ENCODE results near the gene CADPS2. TPM values are rescaled to one million over a fixed set of nuclear protein-coding genes. Genes with fewer than 3 reads are reported as not detected.
"Not testable (repeated sequence)": the region's sequence is repeated elsewhere in the genome, so short reads cannot be mapped to it uniquely, and the experiment has no call there.

Gene CADPS2
- total RNA-seq, 1 experiment from 2014 or later = 1.3 TPM

- H3K9me3 ChIP-seq = no peaks in the 10 kb centered on the region
- no peak for DNase-seq
- H3K36me3 ChIP-seq = no peaks in the 10 kb centered on the region
- H3K27me3 ChIP-seq = no peaks in the 10 kb centered on the region
- H3K4me3 ChIP-seq = no peak overlapping the region
Measured at GRCh38 chr7:122706836-122707235, 179.4 kb downstream of the CADPS2 start.

- Histone ChIP-seq H3K9me3 (no peaks in the 10 kb centered on the region), H3K36me3 (no peaks in the 10 kb centered on the region), H3K27me3 (no peaks in the 10 kb centered on the region), H3K4me3 (no peak within 1 kb of the TSS)
- DNase-seq = no peak
Measured at GRCh38 chr7:122702872-122703510, 183.3 kb downstream of the CADPS2 start, which contains the start of gene RNF148. Gene RNF148, minus strand, starts transcription at chr7:122702922. Its CDS starts 172 bp downstream, at chr7:122702750.

GRCh38 chr7:122699017-122699416 lies 187.2 kb downstream of the CADPS2 start, which contains the start of gene RNF133:
Gene RNF133, minus strand, starts transcription at chr7:122699117. Its CDS starts 199 bp downstream, at chr7:122698918.
- Histone ChIP-seq H3K36me3 (no peaks in the 10 kb centered on the region), H3K27me3 (no peaks in the 10 kb centered on the region), H3K4me3 (no peak within 1 kb of the TSS), H3K9me3 (no peaks in the 10 kb centered on the region)
- DNase-seq = no peak

- no peaks in the 10 kb centered on the region for H3K27me3 ChIP-seq
- H3K9me3 ChIP-seq = no peaks in the 10 kb centered on the region
- no peaks in the 10 kb centered on the region for H3K36me3 ChIP-seq
- H3K4me3 ChIP-seq = no peak overlapping the region
- DNase-seq = no peak
Measured at GRCh38 chr7:122695816-122696215, 190.4 kb downstream of the CADPS2 start.

- no peaks in the 10 kb centered on the region for H3K9me3 ChIP-seq
- no peaks in the 10 kb centered on the region for H3K36me3 ChIP-seq
- H3K4me3 ChIP-seq = no peak overlapping the region
- DNase-seq = no peak
- no peaks in the 10 kb centered on the region for H3K27me3 ChIP-seq
Measured at GRCh38 chr7:122694697-122695096, 191.6 kb downstream of the CADPS2 start.

GRCh38 chr7:122692769-122693309 lies 193.4 kb downstream of the CADPS2 start:
- Histone ChIP-seq H3K27me3 (no peaks in the 10 kb centered on the region), H3K36me3 (no peaks in the 10 kb centered on the region), H3K9me3 (no peaks in the 10 kb centered on the region), H3K4me3 (no peak overlapping the region)
- DNase-seq = no peak

- no peaks in the 10 kb centered on the region for H3K27me3 ChIP-seq
- no peaks in the 10 kb centered on the region for H3K36me3 ChIP-seq
- DNase-seq = no peak
- no peak overlapping the region for H3K4me3 ChIP-seq
- no peaks in the 10 kb centered on the region for H3K9me3 ChIP-seq
Measured at GRCh38 chr7:122691569-122692235, 194.6 kb downstream of the CADPS2 start.

GRCh38 chr7:122689346-122690109 lies 196.7 kb downstream of the CADPS2 start:
- Histone ChIP-seq H3K4me3 (no peak overlapping the region), H3K27me3 (no peaks in the 10 kb centered on the region), H3K9me3 (no peaks in the 10 kb centered on the region), H3K36me3 (no peaks in the 10 kb centered on the region)
- DNase-seq = no peak

- H3K9me3 ChIP-seq = no peaks in the 10 kb centered on the region
- no peaks in the 10 kb centered on the region for H3K27me3 ChIP-seq
- DNase-seq = no peak
- no peak overlapping the region for H3K4me3 ChIP-seq
- no peaks in the 10 kb centered on the region for H3K36me3 ChIP-seq
Measured at GRCh38 chr7:122688400-122688998, 197.8 kb downstream of the CADPS2 start.

- Histone ChIP-seq H3K9me3 (no peaks in the 10 kb centered on the region), H3K36me3 (no peaks in the 10 kb centered on the region), H3K4me3 (no peak overlapping the region), H3K27me3 (no peaks in the 10 kb centered on the region)
- no peak for DNase-seq
Measured at GRCh38 chr7:122686360-122686878, 199.8 kb downstream of the CADPS2 start.

GRCh38 chr7:122684504-122684903 lies 201.8 kb downstream of the CADPS2 start:
- H3K36me3 ChIP-seq = no peaks in the 10 kb centered on the region
- H3K27me3 ChIP-seq = no peaks in the 10 kb centered on the region
- no peaks in the 10 kb centered on the region for H3K9me3 ChIP-seq
- DNase-seq = no peak
- H3K4me3 ChIP-seq = no peak overlapping the region

- Histone ChIP-seq H3K36me3 (no peaks in the 10 kb centered on the region), H3K9me3 (no peaks in the 10 kb centered on the region), H3K4me3 (no peak overlapping the region), H3K27me3 (no peaks in the 10 kb centered on the region)
- no peak for DNase-seq
Measured at GRCh38 chr7:122682815-122683550, 203.3 kb downstream of the CADPS2 start.

- not testable (repeated sequence) for DNase-seq, H3K4me3 ChIP-seq, H3K27me3 ChIP-seq, H3K36me3 ChIP-seq, H3K9me3 ChIP-seq
Measured at GRCh38 chr7:122681186-122681585, 205.1 kb downstream of the CADPS2 start.

- Histone ChIP-seq H3K4me3 (no peak overlapping the region), H3K36me3 (no peaks in the 10 kb centered on the region), H3K27me3 (no peaks in the 10 kb centered on the region), H3K9me3 (no peaks in the 10 kb centered on the region)
- DNase-seq = no peak
Measured at GRCh38 chr7:122679813-122680212, 206.4 kb downstream of the CADPS2 start.

- H3K4me3 ChIP-seq, DNase-seq, H3K9me3 ChIP-seq, H3K36me3 ChIP-seq, H3K27me3 ChIP-seq: not testable (repeated sequence)
Measured at GRCh38 chr7:122679269-122679709, 207.0 kb downstream of the CADPS2 start.

- Histone ChIP-seq H3K4me3 (no peak overlapping the region), H3K36me3 (no peaks in the 10 kb centered on the region), H3K9me3 (no peaks in the 10 kb centered on the region), H3K27me3 (no peaks in the 10 kb centered on the region)
- no peak for DNase-seq
Measured at GRCh38 chr7:122677149-122677548, 209.1 kb downstream of the CADPS2 start.
